Trophoblast cell (in vitro differentiated cells and primary cell): ENCODE data around the gene PIP5KL1.

ENCODE experiments used
- DNase-seq, 2 donors: peaks; one replicate each; pipeline ENCODE4 v3.0.0-alpha.2; 2016
- H2AFZ ChIP-seq: 2 replicates; pipeline ENCODE4 v1.6.1; 2013; ENCODE audit warnings: low read length, moderate library complexity, mild to moderate bottlenecking; ENCODE audit not compliant: insufficient read depth, poor library complexity
- H2AK5ac ChIP-seq: 2 replicates; pipeline ENCODE4 v1.6.1; 2013; ENCODE audit warnings: mild to moderate bottlenecking, low read length
- H2BK120ac ChIP-seq: 2 replicates; pipeline ENCODE4 v1.6.1; 2013; ENCODE audit warnings: low read length, mild to moderate bottlenecking, moderate library complexity; ENCODE audit not compliant: insufficient read depth, poor library complexity
- H2BK12ac ChIP-seq: 2 replicates; pipeline ENCODE4 v1.6.1; 2013; ENCODE audit warnings: mild to moderate bottlenecking, low read length, moderate library complexity
- H2BK5ac ChIP-seq: 2 replicates; pipeline ENCODE4 v1.6.1; 2013; ENCODE audit warnings: low read length, low read depth, moderate library complexity, mild to moderate bottlenecking; ENCODE audit not compliant: poor library complexity
- H3K14ac ChIP-seq: 2 replicates; pipeline ENCODE4 v1.6.1; 2013; ENCODE audit warnings: mild to moderate bottlenecking, low read length
- H3K18ac ChIP-seq: 2 replicates; pipeline ENCODE4 v1.6.1; 2013; ENCODE audit warnings: mild to moderate bottlenecking, low read length
- H3K23ac ChIP-seq: 2 replicates; pipeline ENCODE4 v1.6.1; 2013; ENCODE audit warnings: low read length
- H3K27ac ChIP-seq: 2 replicates; pipeline ENCODE4 v1.5.1; 2013; ENCODE audit warnings: low read depth, mild to moderate bottlenecking, inconsistent platforms, low read length, moderate library complexity
- H3K27me3 ChIP-seq: 2 replicates; pipeline ENCODE4 v1.6.1; 2013; ENCODE audit warnings: inconsistent platforms, mild to moderate bottlenecking, low read length, moderate library complexity; ENCODE audit not compliant: insufficient read depth
- H3K36me3 ChIP-seq, 2 experiments: 1 replicate in 1 of 2; 2 replicates in 1 of 2; pipeline ENCODE4 v1.6.1; 2013; ENCODE audit warnings: low read length in 2 of 2, mild to moderate bottlenecking in 2 of 2, moderate library complexity in 1 of 2; ENCODE audit not compliant: insufficient read depth in 2 of 2, control insufficient read depth in 1 of 2
- H3K4ac ChIP-seq: 2 replicates; pipeline ENCODE4 v1.6.1; 2013; ENCODE audit warnings: low read depth, mild to moderate bottlenecking, low read length, moderate library complexity
- H3K4me1 ChIP-seq, 2 experiments: 1 replicate in 1 of 2; 2 replicates in 1 of 2; pipeline ENCODE4 v1.6.1; 2013; ENCODE audit warnings: low read length in 2 of 2, mild to moderate bottlenecking in 2 of 2, moderate library complexity in 1 of 2; ENCODE audit not compliant: insufficient read depth in 2 of 2, control insufficient read depth in 1 of 2
- H3K4me2 ChIP-seq: 2 replicates; pipeline ENCODE4 v1.6.1; 2013; ENCODE audit warnings: inconsistent platforms, mild to moderate bottlenecking, low read length, moderate library complexity
- H3K4me3 ChIP-seq: 2 replicates; pipeline ENCODE4 v1.5.1; 2013; ENCODE audit warnings: mild to moderate bottlenecking, low read depth, low read length, inconsistent platforms
- H3K79me1 ChIP-seq: one replicate; pipeline ENCODE4 v1.6.1; 2013; ENCODE audit warnings: low read length
- H3K79me2 ChIP-seq: 2 replicates; pipeline ENCODE4 v1.6.1; 2013; ENCODE audit warnings: low read length, mild to moderate bottlenecking; ENCODE audit not compliant: control insufficient read depth, insufficient read depth, poor library complexity
- H3K9ac ChIP-seq: 2 replicates; pipeline ENCODE4 v1.6.1; 2013; ENCODE audit warnings: mild to moderate bottlenecking, low read length
- H3K9me3 ChIP-seq: 2 replicates; pipeline ENCODE4 v1.6.1; 2013; ENCODE audit warnings: low read depth, mild to moderate bottlenecking, control low read depth, inconsistent platforms, low read length; ENCODE audit not compliant: insufficient read depth
- H4K12ac ChIP-seq: 2 replicates; pipeline ENCODE4 v1.6.1; 2013; ENCODE audit warnings: low read depth, mild to moderate bottlenecking, low read length, moderate library complexity
- H4K8ac ChIP-seq: 2 replicates; pipeline ENCODE4 v1.6.1; 2013; ENCODE audit warnings: low read depth, mild to moderate bottlenecking, low read length, moderate library complexity
- H4K91ac ChIP-seq: one replicate; pipeline ENCODE4 v1.6.1; 2013; ENCODE audit warnings: low read depth, mild to moderate bottlenecking, low read length, moderate library complexity
- WGBS: extraction: QIAGEN DNeasy Blood & Tissue Kit; methylation state at CpG from one replicate; pipeline ENCODE4 v1.1.7; 2013; ENCODE audit warnings: missing lambda C conversion rate; ENCODE audit not compliant: insufficient read length, insufficient coverage; ENCODE audit errors: extremely low coverage; 5-methylcytosine and 5-hydroxymethylcytosine counted together

The PIP5KL1 gene

DNA sequence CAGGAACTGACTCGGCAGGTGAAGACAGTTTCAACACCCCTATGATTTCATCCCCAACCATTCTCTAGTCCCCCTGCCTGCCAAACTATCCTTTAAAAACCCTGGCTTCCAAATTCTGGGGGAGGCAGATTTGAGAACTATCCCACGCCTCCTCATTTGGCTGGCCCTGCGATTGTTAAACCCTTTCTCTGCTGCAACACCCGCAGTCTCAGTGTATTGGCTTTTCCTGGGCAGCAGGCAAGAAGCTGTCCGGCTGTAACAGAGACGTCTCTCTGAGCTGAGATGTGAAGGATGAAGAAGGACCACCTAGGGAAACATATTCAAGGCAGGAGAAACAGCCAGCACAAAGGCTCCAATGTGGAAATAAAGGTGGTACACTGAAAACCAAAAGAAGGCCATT is 37.7 kb downstream of the PIP5KL1 start:
- DNase-seq = no peak
- Histone ChIP-seq H3K9ac (no peak overlapping the region), H2AFZ (no peak overlapping the region), H4K91ac (no peak overlapping the region), H4K12ac (no peak overlapping the region), H3K4me3 (no peak overlapping the region), H3K4me1 (peaks cover 7 to 11% of the 10 kb centered on the region in 2 experiments), H3K23ac (no peak overlapping the region), H4K8ac (no peak overlapping the region), H3K79me1 (peaks cover 2% of the 10 kb centered on the region), H3K4ac (no peak overlapping the region), H3K27ac (no peak overlapping the region), H3K18ac (no peak overlapping the region), H3K14ac (no peak overlapping the region), H2BK5ac (no peak overlapping the region), H3K36me3 (peaks cover 45% of the 10 kb centered on the region in 2 experiments), H3K4me2 (no peak overlapping the region), H3K9me3 (peaks cover 23% of the 10 kb centered on the region), H2BK12ac (no peak overlapping the region), H2AK5ac (no peak overlapping the region), H2BK120ac (no peak overlapping the region), H3K79me2 (no peaks in the 10 kb centered on the region), H3K27me3 (no peaks in the 10 kb centered on the region)
- WGBS = no CpG with 5 or more reads among the region's 6 CpGs

- Histone ChIP-seq H3K9ac (no peak overlapping the region), H3K4ac (no peak overlapping the region), H3K18ac (no peak overlapping the region), H2AFZ (no peak overlapping the region), H3K4me1 (no peaks in the 10 kb centered on the region), H4K91ac (no peak overlapping the region), H3K4me3 (no peak overlapping the region), H3K79me2 (no peaks in the 10 kb centered on the region), H3K9me3 (peaks cover 22% of the 10 kb centered on the region), H3K23ac (no peak overlapping the region), H3K79me1 (no peaks in the 10 kb centered on the region), H3K27ac (no peak overlapping the region), H4K12ac (no peak overlapping the region), H2BK120ac (no peak overlapping the region), H2BK5ac (no peak overlapping the region), H3K27me3 (no peaks in the 10 kb centered on the region), H3K36me3 (peaks cover 39 to 47% of the 10 kb centered on the region in 2 experiments), H2AK5ac (no peak overlapping the region), H4K8ac (no peak overlapping the region), H3K4me2 (no peak overlapping the region), H3K14ac (no peak overlapping the region), H2BK12ac (no peak overlapping the region)
- no peak for DNase-seq
- no CpG with 5 or more reads among the region's 3 CpGs for WGBS
Measured at GRCh38 chr9:127890053-127890452, 40.5 kb downstream of the PIP5KL1 start.

DNA sequence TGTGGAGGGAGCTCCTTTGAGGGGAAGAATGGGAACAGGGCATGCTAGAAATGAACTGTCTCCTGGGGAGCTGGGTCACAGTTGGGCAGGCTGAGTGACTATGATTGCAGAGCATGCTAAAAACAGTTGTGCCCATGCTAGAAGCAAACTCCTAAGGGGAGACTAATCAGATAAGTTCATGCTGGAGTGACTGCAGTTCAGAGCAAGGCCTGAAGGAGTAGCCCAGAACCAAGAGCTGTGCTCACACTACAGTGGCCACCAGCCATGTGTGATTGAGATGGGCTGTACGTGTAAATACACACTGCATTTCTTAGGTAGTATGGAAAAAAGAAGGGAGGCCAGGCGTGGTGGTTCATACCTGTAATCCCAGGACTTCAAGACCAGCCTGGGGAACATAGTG is 42.8 kb downstream of the PIP5KL1 start:
- Histone ChIP-seq H4K12ac (no peak overlapping the region), H3K23ac (no peak overlapping the region), H3K14ac (no peak overlapping the region), H3K4me2 (no peak overlapping the region), H3K18ac (no peak overlapping the region), H4K8ac (no peak overlapping the region), H2AK5ac (no peak overlapping the region), H2BK5ac (no peak overlapping the region), H2BK12ac (no peak overlapping the region), H3K27ac (no peak overlapping the region), H3K79me1 (no peaks in the 10 kb centered on the region), H4K91ac (no peak overlapping the region), H3K79me2 (no peaks in the 10 kb centered on the region), H3K9ac (no peak overlapping the region), H3K9me3 (peaks cover 2% of the 10 kb centered on the region), H3K4ac (no peak overlapping the region), H3K4me1 (no peaks in the 10 kb centered on the region), H3K36me3 (peaks cover 23 to 27% of the 10 kb centered on the region in 2 experiments), H2AFZ (no peak overlapping the region), H3K4me3 (no peak overlapping the region), H2BK120ac (no peak overlapping the region), H3K27me3 (no peaks in the 10 kb centered on the region)
- no peak for DNase-seq
- WGBS = no CpG with 5 or more reads among the region's 2 CpGs

GRCh38 chr9:127886401-127886972 is 44.1 kb downstream of the PIP5KL1 start:
- Histone ChIP-seq H3K4me2 (no peak overlapping the region), H2BK12ac (no peak overlapping the region), H3K9ac (no peak overlapping the region), H3K27me3 (no peaks in the 10 kb centered on the region), H3K4ac (no peak overlapping the region), H3K79me1 (no peaks in the 10 kb centered on the region), H4K91ac (no peak overlapping the region), H3K9me3 (peaks cover 1% of the 10 kb centered on the region), H4K8ac (no peak overlapping the region), H4K12ac (no peak overlapping the region), H3K36me3 (peaks cover 20 to 25% of the 10 kb centered on the region in 2 experiments), H2AFZ (no peak overlapping the region), H3K79me2 (no peaks in the 10 kb centered on the region), H2BK5ac (no peak overlapping the region), H3K4me1 (no peaks in the 10 kb centered on the region), H3K23ac (no peak overlapping the region), H3K14ac (no peak overlapping the region), H3K27ac (no peak overlapping the region), H3K4me3 (no peak overlapping the region), H2BK120ac (no peak overlapping the region), H2AK5ac (no peak overlapping the region), H3K18ac (no peak overlapping the region)
- no CpG with 5 or more reads among the region's 18 CpGs for WGBS
- no peak for DNase-seq
